D341Med (cell line): ENCODE measurements around the gene LACTB.

Source experiments
- DNase-seq: peaks from one replicate; pipeline ENCODE4 v3.0.0; 2012; ENCODE audit warnings: low spot score

LACTB gene

DNA sequence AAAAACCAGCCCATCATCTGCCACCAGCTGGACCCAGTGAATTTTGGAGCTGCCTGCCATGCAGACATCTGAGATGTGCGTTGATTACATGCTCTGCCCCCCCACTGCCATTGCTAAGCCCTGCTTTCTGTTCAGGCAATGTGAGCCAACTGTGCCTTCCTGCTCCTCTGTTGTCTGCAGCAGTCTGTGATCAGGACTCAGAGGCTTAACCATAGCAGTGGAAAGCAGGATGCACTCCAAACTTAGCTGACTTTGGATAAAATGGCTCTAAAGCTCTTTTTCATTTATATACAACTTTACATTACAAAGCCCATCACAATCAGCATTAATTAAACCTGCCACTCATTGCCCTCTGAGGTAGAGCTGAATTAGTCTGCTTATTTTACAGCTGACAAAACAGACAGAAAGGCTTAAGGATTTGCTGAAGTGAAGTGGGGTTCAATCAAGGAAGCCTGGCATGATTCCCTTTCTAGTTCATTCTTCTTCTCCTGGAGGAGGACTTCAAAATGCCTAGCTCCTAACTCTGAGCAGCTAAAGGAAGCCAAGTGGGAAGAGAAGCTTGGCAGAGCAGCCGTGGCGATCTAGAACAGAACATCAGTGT, 51.3 kb downstream of the LACTB start:
- no peak for DNase-seq

DNA sequence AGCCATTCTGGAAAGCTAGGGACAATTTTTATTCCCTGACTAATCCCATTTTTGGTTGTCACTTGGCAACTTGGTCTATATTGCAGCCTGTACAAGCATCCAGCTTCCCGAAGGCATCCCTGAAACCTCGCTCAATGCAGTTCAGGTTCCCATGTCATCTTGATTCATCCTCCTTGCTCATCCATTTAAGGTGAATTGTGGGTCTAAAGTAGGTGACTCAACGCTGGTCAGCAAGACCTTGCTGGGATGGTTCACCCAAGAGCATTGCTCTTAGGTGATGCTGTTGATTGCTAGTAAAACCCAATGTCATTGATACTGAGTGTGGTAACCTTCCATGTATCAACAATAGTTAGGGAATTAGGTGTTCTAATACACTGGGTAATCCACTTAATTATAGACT, 54.6 kb downstream of the LACTB start:
- no peak for DNase-seq

DNA sequence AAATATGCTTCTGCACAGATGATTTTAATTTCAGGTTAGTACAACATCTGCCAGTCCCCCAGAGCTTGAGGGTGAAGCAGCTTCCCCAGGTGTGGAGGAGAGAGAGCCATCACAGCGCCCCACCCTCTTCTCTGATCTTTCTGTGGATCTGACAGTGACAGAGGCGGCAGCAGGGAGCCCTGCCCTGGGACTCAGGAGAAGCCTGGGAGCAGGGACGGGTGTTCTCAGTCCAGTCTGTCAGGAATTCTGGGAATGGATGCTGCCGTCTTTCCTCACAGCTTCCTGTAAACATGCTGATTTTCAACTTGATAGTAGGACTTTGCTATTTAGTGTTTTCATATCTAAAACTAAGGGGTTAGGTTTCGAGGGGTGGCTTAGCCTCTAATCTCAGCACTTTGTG, 56.4 kb downstream of the LACTB start:
- no peak for DNase-seq

DNA sequence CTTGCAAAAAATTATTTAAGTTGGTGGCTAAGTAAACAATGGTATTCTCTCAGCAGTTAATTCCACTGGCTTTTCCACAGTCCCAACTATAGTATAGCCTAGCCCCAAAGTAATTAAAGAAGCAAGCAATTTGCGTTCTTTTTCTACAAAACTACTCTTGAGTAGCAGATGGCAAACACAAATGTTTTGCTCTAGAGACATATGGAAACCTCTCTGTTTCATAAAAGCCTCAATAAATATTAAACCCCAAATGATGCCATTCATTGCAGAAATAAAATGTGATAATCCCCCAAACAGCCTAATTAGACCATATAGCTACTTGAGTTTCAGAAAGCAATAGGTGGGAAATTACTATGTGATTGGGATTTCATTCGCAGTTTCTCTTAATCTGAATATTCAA, 59.1 kb downstream of the LACTB start:
- DNase-seq, result no peak

DNA sequence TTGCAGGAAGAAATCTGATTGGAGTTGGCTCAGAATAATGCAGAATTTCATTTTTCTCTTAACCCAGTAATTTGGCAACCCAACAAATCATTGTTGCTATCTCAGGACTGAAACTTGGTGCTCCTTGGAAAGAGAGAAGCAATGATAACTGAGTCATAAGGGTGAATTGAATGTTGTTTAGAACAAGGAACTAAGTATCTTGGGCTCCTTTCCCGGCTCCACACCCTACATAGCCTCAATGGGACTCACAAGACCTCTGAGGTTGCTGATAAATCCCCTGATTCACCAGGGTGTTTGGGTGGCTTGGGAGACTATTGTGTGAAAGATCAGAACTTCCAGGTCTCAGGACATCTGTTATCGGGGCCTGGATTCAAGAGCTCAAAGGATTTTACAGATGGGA, 60.0 kb downstream of the LACTB start:
- DNase-seq, result no peak

DNA sequence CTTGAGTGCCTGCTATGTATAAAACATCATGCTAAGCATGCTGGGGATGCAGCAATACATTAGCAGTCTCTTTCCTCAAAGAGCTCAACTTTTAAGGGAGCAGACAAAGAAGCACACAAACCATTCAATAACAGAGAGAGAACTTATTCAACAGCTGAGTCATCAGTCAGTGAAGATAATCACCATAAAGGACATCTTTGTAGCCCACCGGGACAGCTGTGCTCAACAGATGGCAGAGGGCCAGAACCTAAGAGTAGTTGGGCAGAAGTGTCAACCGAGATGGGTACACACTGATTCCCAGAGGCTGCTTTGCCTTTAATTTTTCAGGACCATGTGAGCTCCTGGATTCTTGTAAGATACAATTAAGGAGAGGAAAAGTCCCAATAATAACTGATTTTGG, 63.5 kb downstream of the LACTB start:
- DNase-seq, result no peak

DNA sequence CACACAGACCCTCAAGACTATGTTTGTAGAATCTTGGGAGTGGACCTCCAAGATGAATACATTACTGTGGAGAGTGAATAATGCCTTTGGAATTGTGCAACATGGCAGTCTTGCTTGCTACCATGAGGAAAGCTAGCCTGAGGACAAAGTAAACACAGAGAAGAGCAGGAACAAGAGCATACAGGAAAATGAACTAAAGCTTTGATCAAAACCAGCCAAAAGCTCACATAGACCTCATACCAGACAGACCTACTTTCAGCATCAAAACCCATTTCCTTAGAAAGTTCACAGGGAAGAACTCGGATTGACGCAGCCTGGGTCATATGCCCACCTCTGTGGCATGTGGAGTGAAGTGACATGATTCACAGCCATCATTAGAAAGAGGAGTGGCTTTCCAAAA, 64.4 kb downstream of the LACTB start:
- no peak for DNase-seq

DNA sequence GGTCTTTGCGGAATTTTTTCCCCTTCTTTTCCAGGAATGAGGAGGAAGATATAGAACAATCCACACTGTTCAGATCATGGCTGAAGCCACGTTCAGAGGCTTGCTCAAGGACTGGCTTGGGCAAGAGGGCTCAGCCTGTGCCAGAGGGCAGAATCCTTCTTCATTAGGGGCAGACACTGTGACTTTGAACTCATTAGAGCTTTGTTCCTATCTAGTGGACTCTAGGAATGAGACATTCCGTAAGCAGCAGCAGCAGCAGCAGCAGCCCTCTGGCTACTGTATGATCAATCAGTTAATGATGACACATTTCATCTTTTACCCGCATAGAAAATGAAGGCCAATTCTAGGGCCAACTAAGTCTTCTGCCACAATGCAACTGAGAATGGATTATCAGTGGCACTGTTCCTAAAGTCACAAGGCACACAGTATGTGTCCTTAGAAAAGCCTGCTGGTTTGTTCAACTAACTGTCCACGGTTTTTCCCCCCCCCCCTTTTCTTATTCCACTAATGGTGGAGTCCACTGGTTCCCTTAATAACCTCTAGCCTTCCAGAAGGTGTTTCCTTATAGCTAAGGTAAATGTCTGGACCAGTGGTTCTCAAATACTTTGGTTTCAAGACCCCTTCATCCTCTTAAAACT, 66.0 kb downstream of the LACTB start:
- no peak for DNase-seq

DNA sequence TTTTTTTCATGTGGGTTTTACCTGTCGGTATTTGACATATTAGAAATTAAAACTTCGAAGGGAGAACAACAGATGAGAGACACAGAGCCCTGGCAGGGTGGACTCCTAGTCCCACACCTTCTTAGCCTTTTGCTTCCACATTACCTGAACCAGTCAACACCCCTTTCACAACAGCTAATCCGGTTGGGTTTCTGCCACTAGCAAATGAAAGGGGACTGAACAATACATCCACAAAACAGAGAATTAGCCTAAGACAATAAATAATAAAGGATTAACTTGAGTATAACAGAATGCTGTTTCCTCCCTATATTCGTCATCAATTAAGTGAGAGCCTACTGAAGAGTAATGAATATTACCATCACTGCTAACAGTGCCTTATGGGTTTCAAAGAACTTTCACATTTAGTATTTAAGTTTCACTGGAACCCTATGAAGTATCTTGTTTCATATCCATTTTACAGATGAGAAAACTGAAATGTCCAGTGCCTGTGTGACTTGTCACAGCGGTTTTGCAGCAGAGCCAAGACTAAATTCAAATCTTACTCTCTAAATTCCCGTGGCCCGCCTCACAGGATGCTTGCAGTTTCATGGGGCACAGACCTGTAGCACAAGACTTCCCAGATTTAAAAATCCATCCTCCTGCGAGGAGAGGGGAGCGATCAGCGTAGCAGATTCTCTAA, 66.7 kb downstream of the LACTB start:
- no peak for DNase-seq

DNA sequence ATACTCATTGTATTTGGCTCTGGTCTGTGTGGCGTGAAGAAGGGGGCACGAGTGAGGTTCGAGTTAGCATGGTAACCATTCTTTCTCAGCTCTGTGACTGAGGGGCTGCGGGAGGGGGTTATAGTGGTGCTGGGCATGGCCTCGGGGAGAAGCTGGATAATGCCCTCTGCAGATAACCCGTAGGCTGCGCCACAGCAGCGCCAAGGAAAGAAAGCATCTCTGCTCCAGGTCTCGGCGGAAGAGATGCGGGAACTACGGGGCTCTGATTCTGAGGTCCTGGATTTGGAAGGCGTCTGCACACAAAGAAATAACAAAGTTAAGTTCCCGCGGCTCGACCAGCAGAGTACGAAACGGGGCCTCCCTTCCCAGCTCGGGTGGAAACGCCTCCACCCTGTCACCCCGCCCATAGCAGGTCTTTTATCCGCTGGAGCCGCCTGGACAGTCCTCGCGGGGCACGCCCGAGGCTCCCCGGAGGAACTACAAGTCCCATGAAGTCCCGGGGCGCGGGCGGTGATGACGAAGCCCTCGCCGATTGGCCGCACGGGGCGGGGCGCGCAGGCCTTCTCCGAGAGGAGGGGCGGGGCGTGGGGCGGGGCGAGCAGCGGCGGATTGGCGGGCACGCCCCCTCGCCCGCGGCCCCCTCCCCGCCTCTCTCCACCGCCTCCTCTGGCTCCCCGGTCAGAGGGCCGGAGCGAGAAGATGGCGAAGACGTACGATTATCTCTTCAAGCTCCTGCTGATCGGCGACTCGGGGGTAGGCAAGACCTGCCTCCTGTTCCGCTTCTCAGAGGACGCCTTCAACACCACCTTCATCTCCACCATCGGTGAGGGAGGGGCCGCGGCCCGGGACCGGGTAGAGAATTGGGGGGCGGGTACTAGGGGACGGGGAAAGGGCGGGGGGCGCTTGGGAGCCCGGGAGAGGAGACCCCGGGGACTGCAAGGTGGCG, 67.5 kb downstream of the LACTB start, which contains the start of gene RAB8B:
RAB8B (plus strand) TSS at position 681 of the 946 bp plus-strand sequence; CDS start at position 700, 19 bp downstream.
- peak; percentile 99 for DNase-seq

DNA sequence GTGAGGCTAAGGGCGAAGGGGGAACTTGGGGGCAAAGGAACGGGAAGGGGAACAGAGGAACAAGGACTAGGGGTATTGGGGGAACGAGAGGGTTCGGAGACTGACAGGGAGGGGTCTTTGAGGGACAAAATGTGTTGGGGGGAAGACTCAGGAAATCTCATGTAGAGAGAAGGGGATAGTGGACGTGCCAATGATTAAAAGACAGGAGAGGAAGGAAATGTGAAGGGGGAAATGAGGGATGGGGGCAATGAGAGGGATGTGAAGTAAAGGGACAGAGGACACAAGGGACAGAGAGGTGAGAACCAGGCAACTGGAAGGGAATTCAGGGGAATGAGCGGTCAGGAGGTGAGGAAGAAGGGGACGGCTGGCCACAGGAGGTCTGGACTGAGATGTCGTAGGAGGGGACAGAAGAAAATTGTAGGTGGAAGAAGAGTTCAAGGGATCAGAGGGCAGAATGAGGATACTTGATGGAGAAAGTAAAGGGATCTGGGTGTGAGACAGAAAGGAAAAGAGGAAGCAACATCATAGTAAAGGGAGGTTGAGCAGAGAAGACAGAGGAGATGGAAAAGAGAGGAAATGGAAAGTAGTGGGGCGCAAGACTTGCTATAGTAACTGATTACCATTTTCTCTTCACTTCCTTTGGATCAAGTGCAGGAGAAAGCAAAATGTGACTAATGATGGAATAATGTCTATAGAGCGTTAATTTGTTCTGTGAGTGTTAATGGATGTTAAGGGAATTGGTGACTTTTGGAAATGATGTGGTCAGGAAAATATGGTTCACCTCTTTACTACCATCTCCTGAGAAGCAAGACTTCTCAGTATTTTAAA, 68.5 kb downstream of the LACTB start:
- DNase-seq, result no peak

DNA sequence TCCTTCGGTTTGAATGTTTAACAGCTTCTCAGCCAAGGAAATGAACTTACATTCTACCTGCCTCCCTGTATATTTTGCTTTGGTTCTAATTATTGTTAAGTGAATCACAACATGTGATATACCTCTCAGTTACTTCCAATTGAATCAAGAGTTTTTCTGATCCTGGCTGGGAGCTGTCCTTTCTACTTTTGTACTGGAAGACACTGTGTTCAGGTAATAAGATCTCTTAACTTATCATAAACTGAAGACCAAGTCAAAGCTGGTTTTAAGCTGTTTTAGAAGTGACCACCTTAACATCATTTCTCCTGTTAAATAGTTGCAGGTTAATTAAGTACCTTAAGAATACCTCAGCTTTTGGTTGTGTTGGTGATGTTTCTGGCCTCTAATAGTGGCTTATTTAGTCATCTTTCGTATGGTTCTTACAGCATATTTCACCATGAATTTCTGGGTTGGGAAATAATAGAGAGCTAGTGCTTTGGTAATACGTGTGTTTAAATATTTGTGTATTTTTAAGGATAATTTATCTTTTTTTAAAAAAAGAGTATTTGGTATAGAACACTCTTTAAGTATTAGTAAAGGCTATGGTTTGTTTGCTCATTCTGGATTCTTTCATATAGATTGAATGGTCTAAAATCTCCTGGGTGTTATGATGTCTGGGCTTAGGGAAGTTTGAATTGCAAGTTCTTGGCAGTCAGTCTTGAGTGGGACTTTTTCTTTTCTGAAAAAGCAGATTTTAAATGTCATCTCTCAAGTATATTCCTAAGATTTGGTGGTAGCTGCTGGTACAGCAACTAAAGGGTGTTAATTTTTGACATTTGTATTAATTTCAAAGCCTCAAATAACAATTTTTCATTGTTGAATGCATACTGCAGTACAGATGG, 69.3 kb downstream of the LACTB start:
- no peak for DNase-seq
